ENCODE measurements around the gene HOOK1. TPM values are rescaled to one million over a fixed set of nuclear protein-coding genes. Genes with fewer than 3 reads are reported as not detected.

The HOOK1 gene
- total RNA-seq = 1 to 10 TPM; 3.9 to 6.1 TPM

GRCh38 chr1:59814901-59815825 is at the start of gene HOOK1:
Gene HOOK1, plus strand, starts transcription at chr1:59814949. Its CDS starts 169 bp downstream, at chr1:59815118.
- no peaks in the 10 kb centered on the region for H3K36me3 ChIP-seq
- peak within 1 kb of the TSS; percentile 55 to 62 for H3K4me3 ChIP-seq
- TF ChIP-seq CTCF (IDR thresholded peaks at IDR 0.05) = no peak
- peaks cover 0 to 15% of the 10 kb centered on the region in 2 donors for H3K4me1 ChIP-seq
- peak within 1 kb of the TSS; percentile 85 to 89 for H3K27ac ChIP-seq
- H3K9me3 ChIP-seq = no peaks in the 10 kb centered on the region
- peaks cover 6 to 9% of the 10 kb centered on the region in 2 donors for H3K27me3 ChIP-seq
- DNase-seq (ENCODE audit: low spot score) = no peak

- Histone ChIP-seq H3K36me3 (no peaks in the 10 kb centered on the region), H3K27ac (no peak overlapping the region), H3K4me3 (no peak overlapping the region), H3K27me3 (no peaks in the 10 kb centered on the region), H3K4me1 (no peaks in the 10 kb centered on the region), H3K9me3 (no peaks in the 10 kb centered on the region)
- no peak for TF ChIP-seq CTCF (IDR thresholded peaks at IDR 0.05)
- no peak for DNase-seq (ENCODE audit: low spot score)
Observed at GRCh38 chr1:59765011-59765730, 49.6 kb upstream of the HOOK1 start.

GRCh38 chr1:59766227-59766855 is 48.4 kb upstream of the HOOK1 start:
- TF ChIP-seq CTCF (IDR thresholded peaks at IDR 0.05) = no peak

GRCh38 chr1:59767119-59767518 is 47.6 kb upstream of the HOOK1 start:
- TF ChIP-seq CTCF (IDR thresholded peaks at IDR 0.05) = no peak
- Histone ChIP-seq H3K4me1 (no peaks in the 10 kb centered on the region), H3K9me3 (no peaks in the 10 kb centered on the region), H3K4me3 (no peak overlapping the region), H3K27ac (no peak overlapping the region), H3K27me3 (no peaks in the 10 kb centered on the region), H3K36me3 (no peaks in the 10 kb centered on the region)
- no peak for DNase-seq (ENCODE audit: low spot score)

More at GRCh38 chr1:59766227-59766855, 48.4 kb upstream of the HOOK1 start:
- no peak overlapping the region for H3K27ac ChIP-seq
- no peak for DNase-seq (ENCODE audit: low spot score)
- no peak overlapping the region for H3K4me3 ChIP-seq
- no peaks in the 10 kb centered on the region for H3K36me3 ChIP-seq
- no peaks in the 10 kb centered on the region for H3K27me3 ChIP-seq
- no peaks in the 10 kb centered on the region for H3K4me1 ChIP-seq
- no peaks in the 10 kb centered on the region for H3K9me3 ChIP-seq

GRCh38 chr1:59768792-59769735 is 45.7 kb upstream of the HOOK1 start:
- Histone ChIP-seq H3K4me3 (no peak overlapping the region), H3K27ac (no peak overlapping the region), H3K9me3 (no peaks in the 10 kb centered on the region), H3K36me3 (no peaks in the 10 kb centered on the region), H3K4me1 (no peaks in the 10 kb centered on the region), H3K27me3 (no peaks in the 10 kb centered on the region)
- DNase-seq (ENCODE audit: low spot score) = no peak
- TF ChIP-seq CTCF (IDR thresholded peaks at IDR 0.05) = no peak

Data from right atrium auricular region (tissue), 2 donors.